B cell (primary cell): Measurements from ENCODE around the gene RPL37. TPM values are rescaled to one million over a fixed set of nuclear protein-coding genes. Genes with fewer than 3 reads are reported as not detected.

Experiments
- ATAC-seq: fragments of 200-7000 bp; cut with Tn5 transposase; one replicate; pipeline ENCODE4 v1.10.0; 2021; ENCODE audit warnings: low read depth, mild to moderate bottlenecking, moderate number of reproducible peaks, moderate library complexity
- CTCF ChIA-PET: fragments of 350-600 bp; sonication (Branson Sonifier 250); formaldehyde crosslinking; loops from one replicate; lab custom pipeline; 2021; ENCODE audit warnings: antibody characterized with exemption, inconsistent platforms; lab: Charles Lee
- POLR2A ChIA-PET: fragments of 350-600 bp; sonication (Branson Sonifier 250); formaldehyde crosslinking; loops from one replicate; lab custom pipeline; 2021; ENCODE audit warnings: antibody characterized with exemption; lab: Charles Lee
- DNase-seq: peaks from one replicate; pipeline ENCODE4 v3.0.0; 2013
- H2AFZ ChIP-seq: 2 replicates; pipeline ENCODE4 v1.6.1; 2012; ENCODE audit warnings: mild to moderate bottlenecking, low read depth, low read length; ENCODE audit not compliant: insufficient read depth, poor library complexity, severe bottlenecking
- H3K27ac ChIP-seq, 2 donors: 1 replicate in 1 of 2; 2 replicates in 1 of 2; pipeline ENCODE4 v1.5.1; 2012 to 2013; ENCODE audit warnings: low read length in 2 of 2, mild to moderate bottlenecking in 2 of 2, moderate library complexity in 1 of 2
- H3K27me3 ChIP-seq, 4 experiments: fragments of 200-600 bp in 1 of 4; sonication (generic) in 1 of 4; replicated peaks in 1 of 4; 1 replicate in 2 of 4; 2 replicates in 2 of 4; pipeline versions ENCODE4 v1.6.1 to v1.7.0; 2013 to 2016; ENCODE audit warnings: low read length in 3 of 4, mild to moderate bottlenecking in 2 of 4, mixed read lengths in 1 of 4, moderate library complexity in 1 of 4; ENCODE audit not compliant: insufficient read depth in 4 of 4, control insufficient read depth in 3 of 4; ENCODE audit errors: control extremely low read depth in 1 of 4
- H3K36me3 ChIP-seq, 2 experiments: replicated peaks in 1 of 2; 1 replicate in 1 of 2; 2 replicates in 1 of 2; pipeline versions ENCODE4 v1.6.1 to v1.7.1; 2013; ENCODE audit warnings: low read length in 1 of 2; ENCODE audit not compliant: insufficient read depth in 2 of 2, control insufficient read depth in 1 of 2; ENCODE audit errors: control extremely low read depth in 1 of 2, extremely low read depth in 1 of 2
- H3K4me1 ChIP-seq, 2 donors: fragments of 200-600 bp in 1 of 2; sonication (generic) in 1 of 2; 1 replicate in 1 of 2; 2 replicates in 1 of 2; pipeline versions ENCODE4 v1.5.1 to v1.6.1; 2013 to 2017; ENCODE audit warnings: low read length in 2 of 2; ENCODE audit not compliant: control insufficient read depth in 2 of 2, insufficient read depth in 2 of 2
- H3K4me2 ChIP-seq: replicated peaks from 2 replicates; pipeline ENCODE3; 2012; ENCODE audit warnings: mild to moderate bottlenecking, low read depth, low read length; ENCODE audit not compliant: poor library complexity, severe bottlenecking
- H3K4me3 ChIP-seq, 5 experiments: fragments of 200-600 bp in 1 of 5; sonication (generic) in 1 of 5; 1 replicate in 3 of 5; 2 replicates in 2 of 5; pipeline versions ENCODE4 v1.5.1 to v1.7.0; 2011 to 2016; ENCODE audit warnings: low read length in 4 of 5, mild to moderate bottlenecking in 4 of 5, low read depth in 2 of 5, control low read depth in 1 of 5, moderate library complexity in 1 of 5; ENCODE audit not compliant: insufficient read depth in 1 of 5; ENCODE audit errors: control extremely low read depth in 1 of 5, extremely low read depth in 1 of 5
- H3K79me2 ChIP-seq: fragments of 200-600 bp; sonication (generic); one replicate; pipeline ENCODE4 v1.6.0; 2016; ENCODE audit warnings: low read length; ENCODE audit not compliant: control insufficient read depth, insufficient read depth
- H3K9ac ChIP-seq: fragments of 200-600 bp; sonication (generic); 2 replicates; pipeline ENCODE4 v1.6.1; 2017; ENCODE audit warnings: mild to moderate bottlenecking, low read length, moderate library complexity
- H3K9me3 ChIP-seq, 3 donors: one replicate each; pipeline versions ENCODE4 v1.6.1 to v1.7.1; 2013; ENCODE audit warnings: low read length in 2 of 3; ENCODE audit not compliant: control insufficient read depth in 2 of 3, insufficient read depth in 1 of 3; ENCODE audit errors: control extremely low read depth in 1 of 3
- H4K20me1 ChIP-seq: 2 replicates; pipeline ENCODE4 v1.6.0; 2012; ENCODE audit warnings: mild to moderate bottlenecking, low read length; ENCODE audit not compliant: insufficient read depth, control insufficient read depth, poor library complexity, severe bottlenecking
- H3K27ac Mint-ChIP-seq: one replicate; pipeline ENCODE4 v1.8.0; 2021; ENCODE audit warnings: mixed read lengths
- H3K27me3 Mint-ChIP-seq: one replicate; pipeline ENCODE4 v1.8.0; 2021; ENCODE audit warnings: mixed read lengths
- H3K4me1 Mint-ChIP-seq: one replicate; pipeline ENCODE4 v1.8.0; 2021; ENCODE audit warnings: mixed read lengths
- H3K4me3 Mint-ChIP-seq: one replicate; pipeline ENCODE4 v1.8.0; 2021; ENCODE audit warnings: mixed read lengths
- H3K9me3 Mint-ChIP-seq: one replicate; pipeline ENCODE4 v1.8.0; 2022; ENCODE audit warnings: mixed read lengths; ENCODE audit not compliant: insufficient read depth
- EZH2 ChIP-seq: IDR thresholded peaks from 2 replicates; pipeline ENCODE4 v1.6.1; 2012; ENCODE audit warnings: borderline replicate concordance, low read depth, mild to moderate bottlenecking, moderate library complexity, low read length; ENCODE audit not compliant: insufficient read depth, poor library complexity, severe bottlenecking
- WGBS: methylation state at CpG from one replicate; pipeline ENCODE4 v1.1.5; 2013; ENCODE audit warnings: missing lambda C conversion rate; ENCODE audit not compliant: insufficient coverage; 5-methylcytosine and 5-hydroxymethylcytosine counted together
- intact Hi-C: fragments of 100-400 bp; cut with micrococcal nuclease; formaldehyde crosslinking; loops from one replicate; pipeline ENCODE4 v1.10.0; 2022
- polyA plus RNA-seq: library from polyadenylated mRNA; depleted of rRNA; stranded (reverse); fragments of >200 nt; gene quantifications from 2 replicates; pipeline ENCODE4 v1.2.3, GENCODE V29; 2012
- total RNA-seq, 2 donors: library from RNA; stranded (reverse); fragments of 120-200 nt in 1 of 2; gene quantifications; 1 replicate in 1 of 2; 2 replicates in 1 of 2; pipeline versions ENCODE4 v1.2.3 to v1.2.4, GENCODE V29; 2013 to 2022
- TF ChIP-seq, protein P1 (sequence below): fragments of 200-600 bp; IDR thresholded peaks from one replicate; pipeline ENCODE4 v1.8.0; 2022; ENCODE audit warnings: antibody characterized with exemption, mild to moderate bottlenecking

The RPL37 gene
- total and polyA plus RNA-seq, 2 donors (not counting 1 experiment from before 2014, with no cell fraction given), result 173 to 2,240 TPM

DNA sequence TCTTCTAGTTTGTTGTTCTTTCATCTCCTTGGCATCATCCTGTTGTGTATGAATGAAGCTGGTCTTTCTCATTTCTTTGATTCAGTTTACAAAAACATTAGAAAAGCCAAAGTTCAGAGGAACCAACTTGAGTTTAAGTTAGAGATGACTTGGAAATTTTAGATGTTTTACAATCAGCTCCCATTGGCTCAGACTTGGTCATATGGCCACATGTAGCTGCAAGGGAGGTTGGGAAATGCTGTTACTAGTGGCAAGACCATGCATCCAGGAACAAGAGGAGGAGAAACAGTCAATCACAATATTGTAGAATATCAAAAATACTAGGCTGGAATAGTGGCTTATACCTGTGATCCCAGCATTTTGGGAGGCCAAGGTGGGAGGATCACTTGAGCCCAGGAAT lies 25.7 kb upstream of the RPL37 start:
- DNase-seq (no peak), ATAC-seq (no peak)
- TF ChIP-seq, protein P1, sequence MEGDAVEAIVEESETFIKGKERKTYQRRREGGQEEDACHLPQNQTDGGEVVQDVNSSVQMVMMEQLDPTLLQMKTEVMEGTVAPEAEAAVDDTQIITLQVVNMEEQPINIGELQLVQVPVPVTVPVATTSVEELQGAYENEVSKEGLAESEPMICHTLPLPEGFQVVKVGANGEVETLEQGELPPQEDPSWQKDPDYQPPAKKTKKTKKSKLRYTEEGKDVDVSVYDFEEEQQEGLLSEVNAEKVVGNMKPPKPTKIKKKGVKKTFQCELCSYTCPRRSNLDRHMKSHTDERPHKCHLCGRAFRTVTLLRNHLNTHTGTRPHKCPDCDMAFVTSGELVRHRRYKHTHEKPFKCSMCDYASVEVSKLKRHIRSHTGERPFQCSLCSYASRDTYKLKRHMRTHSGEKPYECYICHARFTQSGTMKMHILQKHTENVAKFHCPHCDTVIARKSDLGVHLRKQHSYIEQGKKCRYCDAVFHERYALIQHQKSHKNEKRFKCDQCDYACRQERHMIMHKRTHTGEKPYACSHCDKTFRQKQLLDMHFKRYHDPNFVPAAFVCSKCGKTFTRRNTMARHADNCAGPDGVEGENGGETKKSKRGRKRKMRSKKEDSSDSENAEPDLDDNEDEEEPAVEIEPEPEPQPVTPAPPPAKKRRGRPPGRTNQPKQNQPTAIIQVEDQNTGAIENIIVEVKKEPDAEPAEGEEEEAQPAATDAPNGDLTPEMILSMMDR, result no peak
- no peak for TF ChIP-seq EZH2
- Histone ChIP-seq H3K9ac (no peak overlapping the region), H3K79me2 (no peaks in the 10 kb centered on the region), H3K9me3 (peaks cover 0 to 6% (median 0%) of the 10 kb centered on the region in 3 donors), H3K36me3 (no peaks in the 10 kb centered on the region), H3K4me3 (no peak overlapping the region), H4K20me1 (no peaks in the 10 kb centered on the region), H3K27me3 (no peaks in the 10 kb centered on the region), H2AFZ (no peak overlapping the region), H3K4me2 (no peak overlapping the region), H3K27ac (no peak overlapping the region), H3K4me1 (no peaks in the 10 kb centered on the region)
- POLR2A ChIA-PET, result no interaction called here
- Mint-ChIP-seq H3K27ac (no peak overlapping the region), H3K4me3 (no peak overlapping the region), H3K9me3 (peaks cover 4% of the 10 kb centered on the region), H3K4me1 (no peaks in the 10 kb centered on the region), H3K27me3 (no peaks in the 10 kb centered on the region)
- CTCF ChIA-PET, result no interaction called here
- intact Hi-C loops, result no loop called here

- Histone ChIP-seq H3K79me2 (no peaks in the 10 kb centered on the region), H3K27ac (no peak overlapping the region), H3K36me3 (peaks cover 0 to 2% of the 10 kb centered on the region in 2 experiments), H3K9me3 (no peaks in the 10 kb centered on the region), H3K27me3 (no peaks in the 10 kb centered on the region), H2AFZ (no peak overlapping the region), H3K9ac (no peak overlapping the region), H4K20me1 (no peaks in the 10 kb centered on the region), H3K4me3 (no peak overlapping the region), H3K4me2 (no peak overlapping the region), H3K4me1 (peaks cover 6 to 12% of the 10 kb centered on the region in 2 donors)
- H3K4me1 Mint-ChIP-seq, result peaks cover 6% of the 10 kb centered on the region
- 60% methylated on average over 3 of the region's 4 CpGs for whole genome bisulfite sequencing
- DNase-seq (no peak), ATAC-seq (no peak)
- ChIA-PET CTCF (no interaction called here), POLR2A (no interaction called here)
- no peak for TF ChIP-seq EZH2
- TF ChIP-seq, protein P1, result no peak
- H3K27me3 Mint-ChIP-seq, result no peaks in the 10 kb centered on the region
- intact Hi-C loops, result no loop called here
- no peaks in the 10 kb centered on the region for H3K9me3 Mint-ChIP-seq
- H3K4me3 Mint-ChIP-seq, result no peak overlapping the region
- H3K27ac Mint-ChIP-seq, result no peak overlapping the region
Observed at GRCh38 chr5:40853632-40854192, 18.7 kb upstream of the RPL37 start.
